Activated CD4-positive, alpha-beta memory T cell treated with anti-CD3 and anti-CD28 coated beads, Interleukin-2, amount 10 ng/mL, durations not matched to agents 7 days and 5 days (primary cell): ENCODE results near the gene KRTAP10-7. TPM values are rescaled to one million over a fixed set of nuclear protein-coding genes. Genes with fewer than 3 reads are reported as not detected.
"Not testable (repeated sequence)": the region's sequence is repeated elsewhere in the genome, so short reads cannot be mapped to it uniquely, and the experiment has no call there.

Experiments
- CTCF ChIA-PET: fragments of 350-600 bp; sonication (Branson Sonifier 250); formaldehyde crosslinking; loops from one replicate; lab custom pipeline; 2021; ENCODE audit warnings: antibody characterized with exemption, inconsistent platforms; lab: Charles Lee
- POLR2A ChIA-PET: fragments of 350-600 bp; sonication (Branson Sonifier 250); formaldehyde crosslinking; loops from one replicate; lab custom pipeline; 2021; ENCODE audit warnings: antibody characterized with exemption; lab: Charles Lee
- DNase-seq: peaks from one replicate; pipeline ENCODE4 v3.0.0-alpha.2; 2020
- H3K27ac Mint-ChIP-seq: one replicate; pipeline ENCODE4 v1.8.0; 2021; ENCODE audit warnings: mild to moderate bottlenecking, mixed read lengths
- H3K27me3 Mint-ChIP-seq: one replicate; pipeline ENCODE4 v1.8.0; 2021; ENCODE audit warnings: mixed read lengths
- H3K36me3 Mint-ChIP-seq: one replicate; pipeline ENCODE4 v1.8.0; 2021; ENCODE audit warnings: low read depth, mixed read lengths
- H3K4me1 Mint-ChIP-seq: one replicate; pipeline ENCODE4 v1.8.0; 2021; ENCODE audit warnings: mixed read lengths
- H3K4me3 Mint-ChIP-seq: one replicate; pipeline ENCODE4 v1.8.0; 2021; ENCODE audit warnings: mild to moderate bottlenecking, mixed read lengths
- H3K9me3 Mint-ChIP-seq: one replicate; pipeline ENCODE4 v1.8.0; 2021; ENCODE audit warnings: mixed read lengths
- total RNA-seq, 2 experiments: library from RNA; stranded (reverse); gene quantifications; one replicate each; pipeline ENCODE4 v1.2.3, GENCODE V29; 2021

The KRTAP10-7 gene
- total RNA-seq, 2 experiments from 2014 or later, result not detected

DNA sequence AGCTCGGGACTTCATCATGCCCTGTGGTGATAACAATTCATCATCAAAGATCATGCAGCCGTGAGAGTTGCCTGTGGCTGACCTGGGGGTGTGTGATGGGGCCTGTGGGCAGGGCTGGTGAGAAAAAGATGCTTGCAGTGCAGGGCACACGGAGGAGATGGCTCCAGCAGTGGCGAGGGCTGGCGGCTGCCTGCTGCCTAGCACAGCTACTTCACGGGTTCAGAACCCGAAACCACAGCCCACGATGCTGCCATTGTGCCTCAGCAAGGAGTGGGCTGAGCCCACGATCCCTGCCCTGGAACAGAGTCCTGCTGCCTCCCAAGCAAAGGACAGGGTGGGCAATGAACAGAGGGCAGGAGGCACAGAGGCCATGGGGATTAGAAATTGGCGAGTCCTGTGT is 25.9 kb downstream of the KRTAP10-7 start:
- ChIA-PET CTCF (no interaction called here), POLR2A (no interaction called here)
- H3K4me3 Mint-ChIP-seq, result no peak overlapping the region
- no peak for DNase-seq
- peaks cover 14% of the 10 kb centered on the region for H3K4me1 Mint-ChIP-seq
- no peak overlapping the region for H3K27ac Mint-ChIP-seq
- H3K36me3 Mint-ChIP-seq, result peaks cover 40% of the 10 kb centered on the region
- H3K9me3 Mint-ChIP-seq, result peaks cover 46% of the 10 kb centered on the region
- peaks cover 20% of the 10 kb centered on the region for H3K27me3 Mint-ChIP-seq

DNA sequence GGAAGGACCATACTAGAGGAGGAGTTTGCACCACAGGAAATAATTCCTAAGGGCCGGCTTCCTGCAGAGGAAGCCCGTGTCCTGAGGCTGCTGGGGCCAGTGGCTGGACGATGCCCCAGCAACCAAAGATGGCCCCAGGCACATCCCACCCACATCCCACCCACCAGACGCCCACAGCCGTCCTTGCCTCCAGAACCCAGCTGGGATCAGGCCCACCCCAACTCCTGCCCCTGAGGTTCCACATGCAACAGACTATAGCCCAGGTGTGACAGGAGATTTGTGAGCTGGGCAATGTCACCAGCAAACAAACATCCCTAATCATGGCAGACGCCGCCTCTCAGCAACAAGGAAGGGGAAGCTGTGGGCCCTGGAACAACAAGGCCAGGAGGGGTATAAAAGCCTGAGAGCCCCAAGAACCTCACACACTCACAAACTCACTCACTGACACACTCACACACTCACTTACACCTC is 26.3 kb downstream of the KRTAP10-7 start, which contains the start of gene KRTAP10-9:
KRTAP10-9 (plus strand) TSS at position 421 of the 471 bp plus-strand sequence. CDS start 79 bp downstream, outside the sequence.
- POLR2A ChIA-PET, result no interaction called here
- no peak within 1 kb of the TSS for H3K4me3 Mint-ChIP-seq
- H3K27ac Mint-ChIP-seq, result no peak within 1 kb of the TSS
- H3K27me3 Mint-ChIP-seq, result peaks cover 22% of the 10 kb centered on the region
- peaks cover 43% of the 10 kb centered on the region for H3K36me3 Mint-ChIP-seq
- no peak for DNase-seq
- peaks cover 14% of the 10 kb centered on the region for H3K4me1 Mint-ChIP-seq
- H3K9me3 Mint-ChIP-seq, result peaks cover 48% of the 10 kb centered on the region
- CTCF ChIA-PET, result no interaction called here

GRCh38 chr21:44627181-44627822 is 26.9 kb downstream of the KRTAP10-7 start:
- POLR2A ChIA-PET, H3K4me3 Mint-ChIP-seq, CTCF ChIA-PET, DNase-seq, H3K27ac Mint-ChIP-seq: not testable (repeated sequence)
- Mint-ChIP-seq H3K4me1 (peaks cover 14% of the 10 kb centered on the region), H3K9me3 (peaks cover 51% of the 10 kb centered on the region), H3K36me3 (peaks cover 47% of the 10 kb centered on the region), H3K27me3 (peaks cover 27% of the 10 kb centered on the region)

GRCh38 chr21:44627831-44628233 is 27.4 kb downstream of the KRTAP10-7 start:
- H3K27me3 Mint-ChIP-seq, result peaks cover 26% of the 10 kb centered on the region
- POLR2A ChIA-PET, result not testable (repeated sequence)

DNA sequence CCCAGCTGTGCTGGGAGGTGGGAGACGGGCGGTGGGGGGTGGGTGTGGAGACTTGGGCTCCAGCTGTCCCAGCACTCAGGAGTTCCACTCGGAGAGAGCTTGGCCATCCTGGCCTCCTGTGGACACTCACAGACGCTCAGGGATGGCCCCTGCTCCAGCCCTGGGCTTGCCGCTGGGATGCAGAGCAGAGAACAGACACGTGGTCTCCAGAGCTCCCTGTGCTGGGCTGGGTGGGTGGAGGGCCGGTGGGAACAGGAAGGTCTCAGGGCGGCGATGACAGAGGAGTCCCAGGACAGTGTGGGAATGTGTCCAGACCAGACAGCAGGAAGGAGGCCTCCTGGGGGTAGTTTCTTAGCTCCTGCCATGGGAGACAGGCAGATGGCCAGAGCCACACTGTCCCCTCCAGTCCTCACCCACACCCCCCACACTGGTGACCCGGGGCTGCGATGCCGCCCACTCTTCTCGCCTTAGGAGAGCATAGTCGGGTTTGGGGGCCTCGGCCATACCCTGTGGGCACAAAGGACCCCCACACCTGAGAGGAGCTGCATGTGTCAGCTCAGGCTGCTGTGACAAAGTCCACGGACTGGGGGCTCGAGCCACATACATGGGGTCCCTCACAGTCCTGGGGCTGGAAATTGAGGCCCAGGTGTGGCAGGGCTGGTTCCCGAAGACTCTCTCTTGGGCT is 28.5 kb downstream of the KRTAP10-7 start:
- ChIA-PET CTCF (no interaction called here), POLR2A (interaction anchor here (0.5 to 0.8 kb wide), 2 partner anchors 10 to 14 kb away, joined by 3 read pairs; no protein-coding TSS in a partner anchor)
- peaks cover 36% of the 10 kb centered on the region for H3K36me3 Mint-ChIP-seq
- peaks cover 40% of the 10 kb centered on the region for H3K9me3 Mint-ChIP-seq
- no peak overlapping the region for H3K4me3 Mint-ChIP-seq
- peaks cover 28% of the 10 kb centered on the region for H3K27me3 Mint-ChIP-seq
- no peak for DNase-seq
- H3K27ac Mint-ChIP-seq, result no peak overlapping the region
- H3K4me1 Mint-ChIP-seq, result peaks cover 14% of the 10 kb centered on the region

More at GRCh38 chr21:44627831-44628233, 27.4 kb downstream of the KRTAP10-7 start:
- CTCF ChIA-PET, H3K27ac Mint-ChIP-seq, DNase-seq, H3K4me3 Mint-ChIP-seq: not testable (repeated sequence)
- Mint-ChIP-seq H3K4me1 (peaks cover 14% of the 10 kb centered on the region), H3K36me3 (peaks cover 43% of the 10 kb centered on the region), H3K9me3 (peaks cover 47% of the 10 kb centered on the region)

GRCh38 chr21:44630440-44630839 is 30.0 kb downstream of the KRTAP10-7 start:
- POLR2A ChIA-PET, result no interaction called here
- H3K4me3 Mint-ChIP-seq, result no peak overlapping the region
- H3K27ac Mint-ChIP-seq, result peak overlapping the region; percentile 2
- peaks cover 33% of the 10 kb centered on the region for H3K9me3 Mint-ChIP-seq
- DNase-seq, result no peak
- H3K27me3 Mint-ChIP-seq, result peaks cover 22% of the 10 kb centered on the region
- CTCF ChIA-PET, result no interaction called here
- H3K36me3 Mint-ChIP-seq, result peaks cover 24% of the 10 kb centered on the region
- H3K4me1 Mint-ChIP-seq, result peaks cover 14% of the 10 kb centered on the region

- peaks cover 24% of the 10 kb centered on the region for H3K36me3 Mint-ChIP-seq
- CTCF ChIA-PET, result no interaction called here
- H3K4me3 Mint-ChIP-seq, result no peak overlapping the region
- H3K9me3 Mint-ChIP-seq, result peaks cover 33% of the 10 kb centered on the region
- POLR2A ChIA-PET, result no interaction called here
- DNase-seq, result no peak
- peaks cover 13% of the 10 kb centered on the region for H3K4me1 Mint-ChIP-seq
- peaks cover 22% of the 10 kb centered on the region for H3K27me3 Mint-ChIP-seq
- H3K27ac Mint-ChIP-seq, result no peak overlapping the region
These were observed 31.7 kb downstream of the KRTAP10-7 start for GRCh38 chr21:44632067-44632466.

GRCh38 chr21:44636209-44637017 is 36.0 kb downstream of the KRTAP10-7 start:
- no peak overlapping the region for H3K27ac Mint-ChIP-seq
- ChIA-PET CTCF (no interaction called here), POLR2A (no interaction called here)
- peaks cover 29% of the 10 kb centered on the region for H3K9me3 Mint-ChIP-seq
- H3K27me3 Mint-ChIP-seq, result peaks cover 22% of the 10 kb centered on the region
- no peak overlapping the region for H3K4me3 Mint-ChIP-seq
- peaks cover 11% of the 10 kb centered on the region for H3K36me3 Mint-ChIP-seq
- H3K4me1 Mint-ChIP-seq, result no peaks in the 10 kb centered on the region
- DNase-seq, result no peak

DNA sequence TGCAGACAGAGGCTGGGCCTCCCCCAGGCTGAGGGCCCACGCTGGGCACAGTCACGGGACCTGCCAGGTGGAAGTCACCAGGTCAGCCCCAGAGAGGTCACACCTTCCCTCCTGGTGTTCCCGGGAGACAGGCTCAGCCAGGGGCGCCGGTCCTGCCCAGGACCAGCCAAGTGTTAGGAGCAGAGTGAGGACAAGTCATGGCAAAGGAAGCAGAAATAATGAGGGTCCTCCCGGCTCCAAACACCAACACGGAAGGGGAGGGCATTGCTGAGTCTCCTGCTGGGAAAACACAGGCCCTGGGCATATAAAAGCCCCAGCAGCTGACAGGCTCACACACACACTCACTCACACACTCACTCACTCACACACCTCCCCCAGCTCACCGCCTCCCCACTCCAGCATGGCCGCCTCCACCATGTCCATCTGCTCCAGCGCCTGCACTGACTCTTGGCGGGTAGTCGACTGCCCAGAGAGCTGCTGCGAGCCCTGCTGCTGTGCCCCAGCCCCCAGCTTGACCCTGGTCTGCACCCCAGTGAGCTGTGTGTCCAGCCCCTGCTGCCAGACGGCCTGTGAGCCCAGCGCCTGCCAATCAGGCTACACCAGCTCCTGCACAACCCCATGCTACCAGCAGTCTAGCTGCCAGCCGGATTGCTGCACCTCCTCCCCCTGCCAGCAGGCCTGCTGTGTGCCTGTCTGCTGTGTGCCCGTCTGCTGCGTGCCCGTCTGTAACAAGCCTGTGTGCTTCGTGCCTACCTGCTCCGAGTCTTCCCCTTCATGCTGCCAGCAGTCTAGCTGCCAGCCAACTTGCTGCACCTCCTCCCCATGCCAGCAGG is 36.8 kb downstream of the KRTAP10-7 start, which contains the start of gene KRTAP10-10:
KRTAP10-10 (plus strand) TSS at position 339 of the 833 bp plus-strand sequence; CDS start at position 401, 62 bp downstream.
- ChIA-PET POLR2A (no interaction called here), CTCF (no interaction called here)
- H3K36me3 Mint-ChIP-seq, result peaks cover 5% of the 10 kb centered on the region
- H3K4me1 Mint-ChIP-seq, result no peaks in the 10 kb centered on the region
- no peak for DNase-seq
- H3K27ac Mint-ChIP-seq, result no peak within 1 kb of the TSS
- peaks cover 17% of the 10 kb centered on the region for H3K27me3 Mint-ChIP-seq
- peaks cover 24% of the 10 kb centered on the region for H3K9me3 Mint-ChIP-seq
- H3K4me3 Mint-ChIP-seq, result no peak within 1 kb of the TSS

- peaks cover 25% of the 10 kb centered on the region for H3K9me3 Mint-ChIP-seq
- H3K4me3 Mint-ChIP-seq, CTCF ChIA-PET: not testable (repeated sequence)
These were observed 37.5 kb downstream of the KRTAP10-7 start for GRCh38 chr21:44637851-44638348.

DNA sequence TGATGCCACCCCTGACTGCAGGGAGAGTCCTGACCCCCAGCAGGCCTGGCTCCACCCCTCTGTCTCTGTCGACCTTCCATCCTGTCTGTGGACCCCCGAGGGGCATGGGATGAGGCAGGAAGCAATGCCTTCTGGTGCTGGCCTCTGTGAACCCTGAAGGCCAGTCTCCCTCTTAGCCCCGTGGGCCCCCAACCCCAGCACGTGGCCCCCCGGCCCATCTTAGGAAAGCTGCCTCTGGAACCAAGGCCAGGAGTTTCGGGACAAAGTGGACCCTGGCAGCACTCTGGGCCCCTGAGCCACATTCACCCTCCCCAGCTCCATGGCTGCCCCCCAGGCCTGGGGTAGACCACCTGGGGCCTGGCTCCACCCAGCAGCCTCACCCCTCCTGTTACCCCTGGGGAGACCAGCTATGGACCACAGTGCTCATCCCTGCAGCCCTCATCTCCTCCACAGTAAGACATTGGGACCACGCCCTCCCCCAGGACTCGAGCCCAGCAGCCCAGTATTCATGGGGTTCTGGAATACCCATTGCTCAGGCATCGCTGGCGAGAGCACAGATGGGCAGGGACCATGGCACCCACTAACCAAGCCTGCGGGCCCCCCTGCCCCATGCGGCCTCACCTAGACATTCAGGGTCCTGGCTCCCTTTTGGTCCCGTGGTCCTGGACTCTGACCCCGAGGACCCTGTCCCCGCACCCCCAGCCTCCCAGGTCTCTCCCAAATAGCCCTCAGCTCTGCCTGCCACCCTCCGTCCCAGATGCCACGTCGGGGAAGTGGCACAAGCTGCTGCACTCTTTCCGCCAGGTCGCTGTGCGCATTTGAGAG is 38.3 kb downstream of the KRTAP10-7 start:
- H3K4me3 Mint-ChIP-seq, H3K4me1 Mint-ChIP-seq, H3K36me3 Mint-ChIP-seq, POLR2A ChIA-PET, DNase-seq, CTCF ChIA-PET: not testable (repeated sequence)
- Mint-ChIP-seq H3K9me3 (peaks cover 32% of the 10 kb centered on the region), H3K27me3 (peaks cover 14% of the 10 kb centered on the region), H3K27ac (peak overlapping the region; percentile 24)

More at GRCh38 chr21:44637851-44638348, 37.5 kb downstream of the KRTAP10-7 start:
- H3K36me3 Mint-ChIP-seq, DNase-seq, POLR2A ChIA-PET, H3K4me1 Mint-ChIP-seq, H3K27ac Mint-ChIP-seq: not testable (repeated sequence)
- H3K27me3 Mint-ChIP-seq, result peaks cover 15% of the 10 kb centered on the region
